Renal cortical epithelial cell (primary cell): ENCODE measurements around the gene UGT1A8. TPM values are rescaled to one million over a fixed set of nuclear protein-coding genes. Genes with fewer than 3 reads are reported as not detected.
"Not testable (repeated sequence)": the region's sequence is repeated elsewhere in the genome, so short reads cannot be mapped to it uniquely, and the experiment has no call there.

Source experiments
- DNase-seq: peaks from one replicate; pipeline ENCODE4 v3.0.0-alpha.2; 2011; ENCODE audit warnings: low read depth
- total RNA-seq: library from RNA; depleted of rRNA; stranded (reverse); fragments of >200 nt; gene quantifications from 2 replicates; pipeline ENCODE4 v1.2.3, GENCODE V29; 2014

The UGT1A8 gene
- total RNA-seq, 1 donor from 2014 or later, result 0.35 TPM

- DNase-seq, result peak; percentile 41
Measured at GRCh38 chr2:233714121-233714520, 96.7 kb downstream of the UGT1A8 start.

DNA sequence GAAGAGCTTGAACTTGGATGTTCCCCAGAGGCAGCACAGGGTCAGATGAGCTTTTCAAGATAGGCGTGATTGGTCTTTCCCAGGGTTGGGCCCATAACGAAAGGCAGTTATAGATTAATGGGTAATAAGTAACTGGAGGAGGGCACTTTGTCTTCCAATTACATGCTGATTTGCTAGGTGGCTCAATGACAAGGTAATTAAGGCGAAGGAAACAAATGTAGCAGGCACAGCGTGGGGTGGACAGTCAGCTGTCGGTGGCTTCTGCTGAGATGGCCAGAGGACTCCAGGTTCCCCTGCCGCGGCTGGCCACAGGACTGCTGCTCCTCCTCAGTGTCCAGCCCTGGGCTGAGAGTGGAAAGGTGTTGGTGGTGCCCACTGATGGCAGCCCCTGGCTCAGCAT lies 101.1 kb downstream of the UGT1A8 start, which contains the start of gene UGT1A4:
Gene UGT1A4, plus strand, starts transcription at position 185 of the 400 bp plus-strand sequence. Its CDS starts 85 bp downstream, at position 270.
- no peak for DNase-seq

- no peak for DNase-seq
Measured at GRCh38 chr2:233728723-233729301, 111.4 kb downstream of the UGT1A8 start, which contains the start of gene UGT1A3. Gene UGT1A3 (plus strand): TSS chr2:233729042. CDS start chr2:233729127, 85 bp downstream.

DNA sequence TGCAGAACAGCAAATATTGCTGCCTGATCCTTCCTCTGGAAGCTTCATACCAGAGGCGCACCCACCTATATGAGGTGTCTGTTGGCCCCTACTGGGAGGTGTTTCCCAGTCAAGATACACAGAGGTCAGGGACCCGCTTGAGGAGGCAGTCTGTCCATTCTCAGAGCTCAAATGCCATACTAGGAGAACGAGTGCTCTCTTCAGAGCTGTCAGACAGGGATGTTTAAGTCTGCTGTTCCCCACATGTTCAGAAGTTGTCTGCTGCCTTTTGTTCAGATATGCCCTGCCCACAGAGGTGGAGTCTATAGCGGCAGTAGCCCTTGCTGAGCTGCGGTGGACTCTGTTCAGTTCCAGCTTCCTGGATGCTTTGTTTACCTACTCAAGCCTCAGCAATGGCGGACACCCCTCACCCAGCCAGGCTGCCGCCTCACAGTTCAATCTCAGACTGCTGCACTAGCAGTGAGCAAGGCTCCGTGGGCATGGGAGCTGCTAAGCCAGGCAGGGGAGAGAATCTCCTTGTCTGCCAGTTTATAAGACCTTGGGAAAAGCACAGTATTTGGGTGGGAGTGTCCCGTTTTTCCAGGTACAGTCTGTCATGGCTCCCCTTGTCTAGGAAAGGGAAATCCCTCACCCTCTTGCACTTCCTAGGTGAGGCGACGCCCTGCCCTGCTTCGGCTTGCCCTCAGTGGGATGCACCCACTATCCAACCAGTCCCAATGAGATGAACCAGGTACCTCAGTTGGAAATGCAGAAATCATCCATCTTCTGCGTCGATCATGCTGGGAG lies 119.6 kb downstream of the UGT1A8 start:
- not testable (repeated sequence) for DNase-seq

GRCh38 chr2:233740870-233741269 lies 123.4 kb downstream of the UGT1A8 start:
- DNase-seq, result peak; percentile 65

- DNase-seq, result no peak
Measured at GRCh38 chr2:233743464-233744259, 126.2 kb downstream of the UGT1A8 start.

DNA sequence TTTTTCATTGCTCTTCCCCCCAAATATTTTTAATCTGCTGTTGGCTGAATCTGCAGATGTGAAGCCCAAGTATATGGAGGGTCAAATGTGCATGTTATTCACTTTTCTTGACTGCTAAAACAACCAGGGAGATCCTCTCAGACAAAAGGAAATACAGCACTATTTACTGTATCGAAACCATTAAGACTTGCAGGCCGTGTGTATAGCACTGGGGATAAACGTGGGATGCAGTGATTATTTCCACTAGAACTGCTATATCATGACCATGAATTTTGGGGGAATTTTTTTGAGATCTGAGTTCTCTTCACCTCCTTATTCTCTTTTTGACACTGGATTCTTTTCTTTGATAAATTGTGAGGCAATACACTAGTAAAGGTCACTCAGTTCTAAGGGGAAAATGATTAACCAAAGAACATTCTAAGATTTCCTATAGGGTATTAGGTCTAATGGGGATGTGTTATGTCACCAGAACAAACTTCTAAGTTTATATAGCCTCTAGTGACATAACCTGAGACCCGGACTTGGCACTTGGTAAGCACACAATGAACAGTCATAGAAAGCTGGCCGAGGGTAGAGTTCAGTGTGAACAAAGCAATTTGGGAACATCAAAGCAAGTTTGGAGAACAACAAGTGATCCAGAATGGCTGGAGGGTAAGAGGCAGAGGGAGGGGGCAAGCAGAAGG lies 127.8 kb downstream of the UGT1A8 start:
- DNase-seq, result no peak

DNA sequence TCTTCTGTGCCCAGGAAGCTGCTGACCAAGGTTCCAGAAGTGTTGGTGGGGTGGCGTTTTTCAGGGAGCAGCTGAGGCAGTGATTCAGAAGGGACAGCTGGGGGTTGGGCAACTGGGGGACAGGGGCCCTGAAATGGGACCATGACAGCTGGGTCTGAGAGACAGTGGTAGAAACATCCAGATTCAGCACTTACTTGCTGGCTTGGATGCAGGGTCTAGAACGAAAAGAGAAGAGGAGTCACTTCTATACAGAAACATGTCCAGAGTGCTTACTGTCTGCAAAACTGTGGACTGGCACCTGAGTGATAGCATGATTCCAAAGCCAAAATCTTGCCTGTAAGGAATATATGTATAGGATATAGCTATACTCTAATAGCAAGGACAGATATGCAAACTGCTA lies 128.4 kb downstream of the UGT1A8 start:
- not testable (repeated sequence) for DNase-seq

- DNase-seq, result peak; percentile 18
Measured at GRCh38 chr2:233746475-233747282, 129.2 kb downstream of the UGT1A8 start.

DNA sequence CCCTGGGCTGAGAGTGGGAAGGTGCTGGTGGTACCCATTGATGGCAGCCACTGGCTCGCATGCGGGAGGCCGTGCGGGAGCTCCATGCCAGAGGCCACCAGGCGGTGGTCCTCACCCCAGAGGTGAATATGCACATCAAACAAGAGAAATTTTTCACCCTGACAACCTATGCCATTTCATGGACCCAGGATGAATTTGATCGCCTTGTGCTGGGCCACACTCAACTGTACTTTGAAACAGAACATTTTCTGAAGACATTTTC lies 129.8 kb downstream of the UGT1A8 start:
- no peak for DNase-seq

DNA sequence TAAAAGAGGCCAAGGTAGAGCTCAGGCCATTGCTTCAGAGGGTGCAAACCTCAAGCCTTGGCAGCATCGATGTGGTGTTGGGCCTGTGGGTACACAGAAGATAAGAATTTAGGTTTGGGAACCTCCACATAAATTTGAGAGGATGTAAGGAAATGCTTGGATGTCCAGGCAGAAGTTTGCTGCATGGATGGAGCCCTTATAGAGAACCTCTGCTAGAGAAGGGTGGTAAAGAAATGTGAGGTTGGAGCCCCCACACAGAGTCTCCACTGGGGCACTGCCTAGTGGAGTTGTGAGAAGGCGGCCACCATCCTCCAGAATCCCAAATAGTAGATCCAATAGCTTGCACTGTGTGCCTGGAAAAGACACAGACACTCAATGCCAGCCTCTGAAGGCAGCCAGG lies 133.3 kb downstream of the UGT1A8 start:
- not testable (repeated sequence) for DNase-seq

- DNase-seq, result not testable (repeated sequence)
Measured at GRCh38 chr2:233751212-233752009, 134.0 kb downstream of the UGT1A8 start.

DNA sequence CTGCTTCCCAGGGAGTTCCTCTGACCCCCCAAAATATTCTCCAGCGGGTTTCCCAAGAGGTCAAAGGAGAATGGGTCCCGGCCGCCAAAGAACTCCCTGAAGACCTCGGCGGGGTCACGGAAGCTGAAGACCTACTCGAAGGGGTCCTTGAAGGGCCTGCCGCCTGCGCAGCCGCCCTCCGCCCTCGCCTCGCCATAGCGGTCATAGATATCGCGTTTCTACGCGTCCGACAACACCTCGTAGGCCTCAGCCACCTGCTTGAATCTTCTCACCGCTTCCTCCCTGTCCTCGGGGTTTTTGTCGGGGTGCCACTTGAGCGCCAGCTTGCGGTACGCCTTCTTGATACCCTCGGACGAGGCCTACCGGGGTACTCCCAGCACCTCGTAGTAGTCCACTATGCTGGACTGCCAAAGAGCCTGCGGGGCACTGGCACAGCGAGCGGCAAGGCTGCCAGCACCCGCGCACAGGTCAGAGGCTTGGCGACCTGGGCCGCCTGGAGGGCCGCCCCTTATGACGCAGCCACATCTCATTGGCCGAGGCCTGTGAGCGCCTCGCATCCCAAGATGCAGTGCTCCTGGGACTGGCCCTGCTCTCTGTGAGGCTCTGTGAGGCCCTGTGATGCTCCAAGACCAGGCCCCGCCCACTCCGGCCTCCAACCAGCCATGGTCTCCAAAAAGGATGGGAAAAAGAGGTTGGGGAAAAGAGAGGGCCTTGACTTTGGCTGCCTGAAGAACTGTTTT lies 137.6 kb downstream of the UGT1A8 start:
- no peak for DNase-seq

GRCh38 chr2:233756429-233757081 lies 139.1 kb downstream of the UGT1A8 start:
- DNase-seq, result peak; percentile 57

- no peak for DNase-seq
Measured at GRCh38 chr2:233758141-233758540, 140.7 kb downstream of the UGT1A8 start.

GRCh38 chr2:233758849-233759248 lies 141.4 kb downstream of the UGT1A8 start:
- no peak for DNase-seq

- no peak for DNase-seq
Measured at GRCh38 chr2:233760043-233760442, 142.6 kb downstream of the UGT1A8 start, which contains the start of gene UGT1A1. Gene UGT1A1 (plus strand): TSS chr2:233760270. CDS start chr2:233760288, 18 bp downstream.

DNA sequence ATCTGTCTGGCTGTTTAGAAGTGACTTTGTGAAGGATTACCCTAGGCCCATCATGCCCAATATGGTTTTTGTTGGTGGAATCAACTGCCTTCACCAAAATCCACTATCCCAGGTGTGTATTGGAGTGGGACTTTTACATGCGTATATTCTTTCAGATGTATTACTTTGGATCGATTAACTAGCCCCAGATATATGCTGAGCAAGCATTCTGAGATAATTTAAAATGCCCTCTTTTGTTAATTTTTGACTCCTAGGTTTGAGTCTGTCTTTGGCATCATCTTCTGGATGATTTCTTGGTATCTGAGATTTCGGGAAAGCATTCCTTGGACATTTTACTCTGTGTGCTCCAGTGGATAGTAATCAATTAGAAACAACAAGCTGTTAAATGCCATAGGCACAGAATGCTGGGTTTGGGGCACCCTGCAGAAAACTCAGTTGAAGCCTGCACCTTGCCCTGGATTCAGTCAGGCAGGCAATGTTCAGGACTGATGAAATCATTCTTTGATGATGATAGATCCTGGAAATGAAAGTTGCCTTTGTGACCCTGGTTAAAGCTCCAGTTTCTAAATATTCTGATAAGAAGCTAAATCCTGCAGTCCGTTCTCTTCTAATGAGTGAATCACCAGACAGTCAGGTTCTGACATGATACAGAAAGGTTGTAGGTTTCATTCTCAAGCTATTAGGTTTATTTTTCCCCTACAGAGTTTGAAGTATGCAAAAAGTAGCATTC lies 143.8 kb downstream of the UGT1A8 start:
- peak; percentile 23 for DNase-seq
